ENCODE measurements around the gene MBOAT2. TPM values are rescaled to one million over a fixed set of nuclear protein-coding genes. Genes with fewer than 3 reads are reported as not detected.

The MBOAT2 gene
- total RNA-seq, 1 experiment from 2014 or later = 16.8 TPM

DNA sequence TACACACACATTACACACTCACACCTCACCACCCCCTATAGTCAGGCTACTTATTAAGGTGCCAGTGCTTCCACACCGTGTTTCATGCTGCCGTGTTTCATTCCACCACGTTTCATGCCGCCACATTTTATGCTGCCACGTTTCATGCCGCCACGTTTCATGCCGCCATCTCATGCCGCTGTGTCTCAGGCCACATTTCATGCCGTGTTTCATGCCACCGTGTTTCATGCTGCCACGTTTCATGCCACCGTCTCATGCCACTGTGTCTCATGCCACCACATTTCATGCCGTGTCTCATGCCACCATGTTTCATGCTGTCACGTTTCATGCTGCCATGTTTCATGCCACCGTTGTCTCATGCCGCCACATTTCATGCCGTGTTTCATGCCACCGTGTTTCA lies 65.1 kb downstream of the MBOAT2 start:
- no peaks in the 10 kb centered on the region for H3K36me3 ChIP-seq (ENCODE audit: control insufficient read depth in 1 of 2, insufficient read depth in 2 of 2, low read length in 2 of 2)

DNA sequence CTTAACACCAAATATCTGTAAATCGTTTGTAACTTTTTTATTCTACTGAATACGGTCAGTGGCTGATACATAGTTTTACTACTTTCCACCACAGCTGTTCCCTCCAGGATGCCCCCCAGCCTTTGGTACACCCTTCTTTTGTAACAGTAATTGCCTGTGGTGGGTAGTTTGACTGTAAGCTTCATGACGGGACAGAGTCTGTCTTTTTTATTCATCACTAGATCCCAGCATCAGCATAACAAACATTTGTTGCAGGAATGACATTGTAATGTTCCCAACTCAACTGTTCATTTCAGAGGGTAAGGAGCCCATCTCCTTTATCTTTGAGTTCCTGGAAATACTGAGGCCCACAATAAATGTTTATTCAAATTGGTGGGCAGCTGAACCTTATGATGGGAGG lies 67.5 kb downstream of the MBOAT2 start:
- H2AFZ ChIP-seq (ENCODE audit: low read depth, low read length, poor library complexity, severe bottlenecking) = no peak overlapping the region
- DNase-seq (ENCODE audit: low read depth, low spot score) (no peak), ATAC-seq (no peak)
- H3K36me3 ChIP-seq (ENCODE audit: control insufficient read depth in 1 of 2, insufficient read depth in 2 of 2, low read length in 2 of 2) = no peaks in the 10 kb centered on the region
- intact Hi-C loops (cut with micrococcal nuclease) = no loop called here
- H3K9me3 ChIP-seq (ENCODE audit: control insufficient read depth in 1 of 2, insufficient read depth in 1 of 2, low read depth in 1 of 2, low read length in 2 of 2) = no peaks in the 10 kb centered on the region
- H3K9me2 ChIP-seq (ENCODE audit: insufficient read depth) = no peaks in the 10 kb centered on the region
- TF ChIP-seq SP1 (IDR thresholded peaks at IDR 0.05; ENCODE audit: low read depth) = no peak
- TF ChIP-seq, protein P1, sequence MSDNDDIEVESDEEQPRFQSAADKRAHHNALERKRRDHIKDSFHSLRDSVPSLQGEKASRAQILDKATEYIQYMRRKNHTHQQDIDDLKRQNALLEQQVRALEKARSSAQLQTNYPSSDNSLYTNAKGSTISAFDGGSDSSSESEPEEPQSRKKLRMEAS (IDR thresholded peaks at IDR 0.05) = no peak
- no peak for TF ChIP-seq EGR1 (IDR thresholded peaks at IDR 0.05; ENCODE audit: low read depth)
- no peak for TF ChIP-seq ZFX (IDR thresholded peaks at IDR 0.05)
- no peaks in the 10 kb centered on the region for H4K20me1 ChIP-seq (ENCODE audit: insufficient read depth)
- RAD21 ChIA-PET (ENCODE audit: low non-redundant PET in 1 of 2, low total read pairs in 2 of 2, uncharacterized antibody in 2 of 2, unreplicated experiment in 2 of 2) = no interaction called here
- no peak overlapping the region for H3K27ac ChIP-seq (ENCODE audit: low read depth, low read length)
- no peaks in the 10 kb centered on the region for H3K27me3 ChIP-seq (ENCODE audit: insufficient read depth, low read length)
- H3K9ac ChIP-seq (ENCODE audit: low read length) = no peak overlapping the region
- CTCF ChIA-PET = no interaction called here
- H3K4me2 ChIP-seq (ENCODE audit: low read length) = no peak overlapping the region
- no peak overlapping the region for H3K4me3 ChIP-seq (replicated peaks in 1 of 2; ENCODE audit: low read depth in 1 of 2, low read length in 2 of 2)
- POLR2A ChIA-PET = no interaction called here
- no peaks in the 10 kb centered on the region for H3K4me1 ChIP-seq (ENCODE audit: control insufficient read depth in 1 of 2, insufficient read depth in 2 of 2, low read length in 2 of 2)
- H3K79me2 ChIP-seq (ENCODE audit: insufficient read depth, low read length) = no peaks in the 10 kb centered on the region
- no TSS peak for BruUV-seq (replicated peaks)

More for the DNA sequence above, 65.1 kb downstream of the MBOAT2 start:
- no peaks in the 10 kb centered on the region for H4K20me1 ChIP-seq (ENCODE audit: insufficient read depth)
- H3K27ac ChIP-seq (ENCODE audit: low read depth, low read length) = no peak overlapping the region
- H3K4me1 ChIP-seq (ENCODE audit: control insufficient read depth in 1 of 2, insufficient read depth in 2 of 2, low read length in 2 of 2) = no peaks in the 10 kb centered on the region
- TF ChIP-seq, protein P2, sequence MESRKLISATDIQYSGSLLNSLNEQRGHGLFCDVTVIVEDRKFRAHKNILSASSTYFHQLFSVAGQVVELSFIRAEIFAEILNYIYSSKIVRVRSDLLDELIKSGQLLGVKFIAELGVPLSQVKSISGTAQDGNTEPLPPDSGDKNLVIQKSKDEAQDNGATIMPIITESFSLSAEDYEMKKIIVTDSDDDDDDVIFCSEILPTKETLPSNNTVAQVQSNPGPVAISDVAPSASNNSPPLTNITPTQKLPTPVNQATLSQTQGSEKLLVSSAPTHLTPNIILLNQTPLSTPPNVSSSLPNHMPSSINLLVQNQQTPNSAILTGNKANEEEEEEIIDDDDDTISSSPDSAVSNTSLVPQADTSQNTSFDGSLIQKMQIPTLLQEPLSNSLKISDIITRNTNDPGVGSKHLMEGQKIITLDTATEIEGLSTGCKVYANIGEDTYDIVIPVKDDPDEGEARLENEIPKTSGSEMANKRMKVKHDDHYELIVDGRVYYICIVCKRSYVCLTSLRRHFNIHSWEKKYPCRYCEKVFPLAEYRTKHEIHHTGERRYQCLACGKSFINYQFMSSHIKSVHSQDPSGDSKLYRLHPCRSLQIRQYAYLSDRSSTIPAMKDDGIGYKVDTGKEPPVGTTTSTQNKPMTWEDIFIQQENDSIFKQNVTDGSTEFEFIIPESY (IDR thresholded peaks at IDR 0.05; ENCODE audit: extremely low read depth, insufficient replicate concordance, low read length) = no peak
- no peak for TF ChIP-seq RAD21 (IDR thresholded peaks at IDR 0.05; ENCODE audit: low read depth)
- TF ChIP-seq, protein P3, sequence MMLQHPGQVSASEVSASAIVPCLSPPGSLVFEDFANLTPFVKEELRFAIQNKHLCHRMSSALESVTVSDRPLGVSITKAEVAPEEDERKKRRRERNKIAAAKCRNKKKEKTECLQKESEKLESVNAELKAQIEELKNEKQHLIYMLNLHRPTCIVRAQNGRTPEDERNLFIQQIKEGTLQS (IDR thresholded peaks at IDR 0.05) = no peak
- no peak for TF ChIP-seq SRF (IDR thresholded peaks at IDR 0.05; ENCODE audit: low read depth)
- TF ChIP-seq ZNF274 (IDR thresholded peaks at IDR 0.05; ENCODE audit: low read depth, low read length) = no peak
- TF ChIP-seq CBX3 (IDR thresholded peaks at IDR 0.05; ENCODE audit: low read depth) = no peak
- ChIA-PET RAD21 (ENCODE audit: low non-redundant PET in 1 of 2, low total read pairs in 2 of 2, uncharacterized antibody in 2 of 2, unreplicated experiment in 2 of 2) (no interaction called here), CTCF (no interaction called here), POLR2A (no interaction called here)
- no peak for ATAC-seq
- intact Hi-C loops (cut with micrococcal nuclease) = no loop called here
- no peak overlapping the region for H3K4me3 ChIP-seq (replicated peaks in 1 of 2; ENCODE audit: low read depth in 1 of 2, low read length in 2 of 2)
- H3K79me2 ChIP-seq (ENCODE audit: insufficient read depth, low read length) = no peaks in the 10 kb centered on the region
- no peak overlapping the region for H2AFZ ChIP-seq (ENCODE audit: low read depth, low read length, poor library complexity, severe bottlenecking)
- no peak overlapping the region for H3K4me2 ChIP-seq (ENCODE audit: low read length)
- H3K9ac ChIP-seq (ENCODE audit: low read length) = no peak overlapping the region
- DNase-seq (ENCODE audit: low read depth, low spot score) = no peak
- no peaks in the 10 kb centered on the region for H3K9me2 ChIP-seq (ENCODE audit: insufficient read depth)
- no peaks in the 10 kb centered on the region for H3K27me3 ChIP-seq (ENCODE audit: insufficient read depth, low read length)
- H3K9me3 ChIP-seq (ENCODE audit: control insufficient read depth in 1 of 2, insufficient read depth in 1 of 2, low read depth in 1 of 2, low read length in 2 of 2) = no peaks in the 10 kb centered on the region
- BruUV-seq (replicated peaks) = no TSS peak

Measured in HCT116 (cell line).